ENCODE data around the gene EPHB1. TPM values are rescaled to one million over a fixed set of nuclear protein-coding genes. Genes with fewer than 3 reads are reported as not detected.

The EPHB1 gene
- total RNA-seq, 1 experiment from 2014 or later, result 2.8 TPM

DNA sequence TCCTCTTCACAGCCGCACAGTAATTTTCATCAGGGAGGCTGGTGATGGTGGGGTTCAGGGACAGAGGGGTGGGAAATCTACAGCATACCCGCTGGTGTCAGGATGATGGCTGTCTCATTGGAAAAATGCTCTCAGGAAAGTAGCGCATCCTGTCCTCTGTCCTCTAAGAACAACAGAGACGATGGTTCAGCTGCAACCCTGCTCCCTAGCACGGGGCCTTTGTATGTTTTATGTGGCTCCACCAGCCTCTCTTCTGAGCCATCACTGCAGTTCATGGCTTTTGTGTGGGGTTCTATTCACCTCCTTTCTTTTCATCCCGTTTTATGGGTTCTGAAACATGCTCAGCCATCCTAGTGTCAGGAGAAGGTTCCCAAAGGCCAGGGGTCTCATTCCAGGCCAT is 68.9 kb downstream of the EPHB1 start:
- Histone ChIP-seq H3K27ac (ENCODE audit: insufficient read length, low read depth, low read length) (no peak overlapping the region), H4K20me1 (ENCODE audit: control insufficient read depth, insufficient read depth, insufficient read length) (no peaks in the 10 kb centered on the region), H3K23me2 (ENCODE audit: insufficient read length, low read depth, low read length, poor library complexity, severe bottlenecking) (no peaks in the 10 kb centered on the region), H2BK15ac (ENCODE audit: low read depth, low read length) (no peak overlapping the region), H3K56ac (ENCODE audit: insufficient read length, low read depth, low read length) (no peak overlapping the region), H2AFZ (ENCODE audit: low read length) (no peak overlapping the region), H2BK5ac (ENCODE audit: insufficient read length, low read length) (no peak overlapping the region), H4K5ac (ENCODE audit: insufficient read length, low read depth, low read length) (no peak overlapping the region), H3K27me3 (ENCODE audit: insufficient read depth, low read length) (no peaks in the 10 kb centered on the region), H2BK20ac (ENCODE audit: low read depth, low read length, poor library complexity, severe bottlenecking) (no peak overlapping the region), H2BK120ac (ENCODE audit: low read depth, low read length, poor library complexity, severe bottlenecking) (no peak overlapping the region), H3T11ph (ENCODE audit: low read length) (no peak overlapping the region), H3K18ac (ENCODE audit: insufficient read length, low read depth, low read length) (no peak overlapping the region), H3K23ac (ENCODE audit: insufficient read length, low read depth, low read length) (no peak overlapping the region), H3K4ac (ENCODE audit: low read depth, low read length) (no peak overlapping the region), H3K79me2 (ENCODE audit: insufficient read depth, low read length) (no peaks in the 10 kb centered on the region), H3K14ac (ENCODE audit: insufficient read depth, low read length) (no peak overlapping the region), H4K91ac (ENCODE audit: insufficient read length, low read depth, low read length) (no peak overlapping the region), H3K79me1 (ENCODE audit: insufficient read depth, low read depth, low read length, poor library complexity, severe bottlenecking) (no peaks in the 10 kb centered on the region), H2AK5ac (ENCODE audit: insufficient read length, low read length) (no peak overlapping the region), H3K9me3 (ENCODE audit: control insufficient read depth, low read depth, low read length) (no peaks in the 10 kb centered on the region), H3K4me2 (ENCODE audit: insufficient read depth, insufficient read length, low read length) (no peak overlapping the region), H4K8ac (replicated peaks; ENCODE audit: insufficient read length, low read depth, low read length) (no peak overlapping the region), H3K4me1 (ENCODE audit: insufficient read depth, low read length) (no peaks in the 10 kb centered on the region), H3K9ac (ENCODE audit: extremely low read depth, insufficient read length, low read length) (no peak overlapping the region), H2BK12ac (ENCODE audit: insufficient read length, low read depth, low read length) (no peak overlapping the region)
- H3K36me3 Mint-ChIP-seq (ENCODE audit: insufficient read depth in 1 of 3, low read depth in 3 of 3), result no peaks in the 10 kb centered on the region; a peak in 1 of 7 replicates
- WGBS (ENCODE audit: extremely low coverage, insufficient read length, low lambda C conversion rate), result no CpG with 5 or more reads among the region's 6 CpGs
- no peak for DNase-seq
- no peak overlapping the region for H3K4me3 Mint-ChIP-seq
- no peak for TF ChIP-seq CTCF (conservative IDR thresholded peaks at IDR 0.05)
- peaks cover 2% of the 10 kb centered on the region for H3K27me3 Mint-ChIP-seq (ENCODE audit: low read depth)
- H3K9me3 Mint-ChIP-seq, result no peaks in the 10 kb centered on the region
- H3K4me1 Mint-ChIP-seq, result peaks cover 9 to 15% of the 10 kb centered on the region in 2 experiments
- H3K27ac Mint-ChIP-seq, result peak overlapping the region in 1 of 3 experiments; percentile 28; a peak in 1 of 7 replicates

Data from H9 (cell line).